WI38 (cell line): ENCODE results near the gene SPSB1.

Experiments used
- H3K4me3 ChIP-seq: 2 replicates; pipeline ENCODE4 v1.5.1; 2011; ENCODE audit warnings: low read depth, mild to moderate bottlenecking, control low read depth, low read length
- CTCF ChIP-seq: IDR thresholded peaks from 2 replicates; pipeline ENCODE4 v1.5.1; 2012; ENCODE audit warnings: low read depth, mild to moderate bottlenecking, control low read depth, low read length

SPSB1 gene

GRCh38 chr1:9251501-9251900, 41.2 kb upstream of the SPSB1 start:
- no peak for TF ChIP-seq CTCF
- H3K4me3 ChIP-seq: no peak overlapping the region

GRCh38 chr1:9253004-9253403, 39.7 kb upstream of the SPSB1 start:
- no peak overlapping the region for H3K4me3 ChIP-seq
- no peak for TF ChIP-seq CTCF

GRCh38 chr1:9253453-9254105, 39.1 kb upstream of the SPSB1 start:
- TF ChIP-seq CTCF: no peak
- H3K4me3 ChIP-seq: no peak overlapping the region

GRCh38 chr1:9256332-9256731, 36.4 kb upstream of the SPSB1 start:
- H3K4me3 ChIP-seq: no peak overlapping the region
- no peak for TF ChIP-seq CTCF

GRCh38 chr1:9257851-9258250, 34.8 kb upstream of the SPSB1 start:
- TF ChIP-seq CTCF: no peak
- H3K4me3 ChIP-seq: no peak overlapping the region

- no peak overlapping the region for H3K4me3 ChIP-seq
- no peak for TF ChIP-seq CTCF
Observed at GRCh38 chr1:9258629-9259028, 34.1 kb upstream of the SPSB1 start.

GRCh38 chr1:9260059-9260766, 32.5 kb upstream of the SPSB1 start:
- no peak for TF ChIP-seq CTCF
- H3K4me3 ChIP-seq: no peak overlapping the region
